Measurements from ENCODE around the gene SERGEF. TPM values are rescaled to one million over a fixed set of nuclear protein-coding genes. Genes with fewer than 3 reads are reported as not detected.
A peak's percentile ranks its signal among the peaks of the same experiment; 100 is the strongest.

Gene SERGEF
- total RNA-seq, 1 experiment from 2014 or later: 31.4 TPM

DNA sequence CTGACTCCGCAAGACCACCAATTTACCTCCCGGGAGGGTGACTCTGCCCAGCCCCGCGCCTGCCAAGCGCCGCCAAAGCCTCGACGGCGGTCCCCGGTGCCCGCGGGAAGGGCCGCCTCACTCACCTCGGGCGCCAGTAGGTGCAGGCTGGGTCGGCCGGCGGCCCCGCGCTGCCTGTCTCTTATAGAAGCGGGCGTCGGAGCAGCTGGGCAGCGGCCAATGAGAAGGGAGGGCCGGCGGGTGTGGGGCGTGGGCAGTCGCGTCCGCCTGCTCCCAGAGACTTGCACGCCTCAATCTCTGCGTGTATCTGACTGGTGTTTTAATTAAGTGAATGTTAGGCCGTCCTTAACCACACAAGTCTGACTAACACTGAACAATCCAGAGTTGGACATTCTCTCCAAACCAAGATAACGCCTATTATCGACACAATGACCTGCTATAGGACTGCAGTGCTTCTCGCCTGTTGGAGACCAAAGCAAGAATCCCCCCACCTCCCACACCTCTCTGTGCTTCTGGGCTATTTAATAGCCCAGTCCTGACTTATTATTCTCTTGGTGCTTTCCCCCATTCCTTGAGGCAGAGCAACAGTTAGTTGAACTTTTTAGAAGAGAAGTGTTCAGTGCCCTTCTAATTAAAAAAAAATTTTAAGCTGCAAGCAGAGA is 33.4 kb upstream of the SERGEF start, which contains the start of gene TPH1:
TPH1 (minus strand) TSS at position 154 of the 662 bp plus-strand sequence. CDS start 5,507 bp downstream, outside the sequence.
- Histone ChIP-seq H2AFZ (ENCODE audit: low read length) (peak within 1 kb of the TSS; percentile 79), H3K56ac (ENCODE audit: insufficient read length, low read depth, low read length) (no peak within 1 kb of the TSS), H3K79me1 (ENCODE audit: insufficient read depth, low read depth, low read length, poor library complexity, severe bottlenecking) (no peaks in the 10 kb centered on the region), H3K27me3 (ENCODE audit: insufficient read depth, low read length) (peaks cover 6% of the 10 kb centered on the region; the same call in 1 of the 2 replicates), H3K23ac (ENCODE audit: insufficient read length, low read depth, low read length) (no peak within 1 kb of the TSS), H3K23me2 (ENCODE audit: insufficient read length, low read depth, low read length, poor library complexity, severe bottlenecking) (no peaks in the 10 kb centered on the region), H3K79me2 (ENCODE audit: insufficient read depth, low read length) (no peaks in the 10 kb centered on the region), H2BK12ac (ENCODE audit: insufficient read length, low read depth, low read length) (no peak within 1 kb of the TSS), H4K20me1 (ENCODE audit: control insufficient read depth, insufficient read depth, insufficient read length) (no peaks in the 10 kb centered on the region), H3K4ac (ENCODE audit: low read depth, low read length) (no peak within 1 kb of the TSS), H3K9ac (ENCODE audit: extremely low read depth, insufficient read length, low read length) (peak within 1 kb of the TSS; percentile 43), H3K9me3 (ENCODE audit: control insufficient read depth, low read depth, low read length) (no peaks in the 10 kb centered on the region), H2BK120ac (ENCODE audit: low read depth, low read length, poor library complexity, severe bottlenecking) (no peak within 1 kb of the TSS), H2AK5ac (ENCODE audit: insufficient read length, low read length) (no peak within 1 kb of the TSS), H3K14ac (ENCODE audit: insufficient read depth, low read length) (no peak within 1 kb of the TSS), H4K91ac (ENCODE audit: insufficient read length, low read depth, low read length) (no peak within 1 kb of the TSS), H3K18ac (ENCODE audit: insufficient read length, low read depth, low read length) (no peak within 1 kb of the TSS), H3K4me1 (ENCODE audit: insufficient read depth, low read length) (no peaks in the 10 kb centered on the region), H2BK15ac (ENCODE audit: low read depth, low read length) (no peak within 1 kb of the TSS), H3T11ph (ENCODE audit: low read length) (no peak within 1 kb of the TSS), H2BK5ac (ENCODE audit: insufficient read length, low read length) (no peak within 1 kb of the TSS), H4K5ac (ENCODE audit: insufficient read length, low read depth, low read length) (no peak within 1 kb of the TSS), H2BK20ac (ENCODE audit: low read depth, low read length, poor library complexity, severe bottlenecking) (no peak within 1 kb of the TSS), H4K8ac (replicated peaks; ENCODE audit: insufficient read length, low read depth, low read length) (no peak within 1 kb of the TSS), H3K4me2 (ENCODE audit: insufficient read depth, insufficient read length, low read length) (peak within 1 kb of the TSS; percentile 84), H3K27ac (ENCODE audit: insufficient read length, low read depth, low read length) (no peak within 1 kb of the TSS)
- peak; percentile 76 for DNase-seq
- no CpG with 5 or more reads among the region's 36 CpGs for WGBS (ENCODE audit: extremely low coverage, insufficient read length, low lambda C conversion rate)
- no peaks in the 10 kb centered on the region for H3K36me3 Mint-ChIP-seq (ENCODE audit: insufficient read depth in 1 of 3, low read depth in 3 of 3)
- peaks cover 62% of the 10 kb centered on the region for H3K27me3 Mint-ChIP-seq (ENCODE audit: low read depth)
- no peak within 1 kb of the TSS for H3K27ac Mint-ChIP-seq
- H3K4me1 Mint-ChIP-seq: peaks cover 6 to 8% of the 10 kb centered on the region in 2 experiments
- TF ChIP-seq, protein P1, sequence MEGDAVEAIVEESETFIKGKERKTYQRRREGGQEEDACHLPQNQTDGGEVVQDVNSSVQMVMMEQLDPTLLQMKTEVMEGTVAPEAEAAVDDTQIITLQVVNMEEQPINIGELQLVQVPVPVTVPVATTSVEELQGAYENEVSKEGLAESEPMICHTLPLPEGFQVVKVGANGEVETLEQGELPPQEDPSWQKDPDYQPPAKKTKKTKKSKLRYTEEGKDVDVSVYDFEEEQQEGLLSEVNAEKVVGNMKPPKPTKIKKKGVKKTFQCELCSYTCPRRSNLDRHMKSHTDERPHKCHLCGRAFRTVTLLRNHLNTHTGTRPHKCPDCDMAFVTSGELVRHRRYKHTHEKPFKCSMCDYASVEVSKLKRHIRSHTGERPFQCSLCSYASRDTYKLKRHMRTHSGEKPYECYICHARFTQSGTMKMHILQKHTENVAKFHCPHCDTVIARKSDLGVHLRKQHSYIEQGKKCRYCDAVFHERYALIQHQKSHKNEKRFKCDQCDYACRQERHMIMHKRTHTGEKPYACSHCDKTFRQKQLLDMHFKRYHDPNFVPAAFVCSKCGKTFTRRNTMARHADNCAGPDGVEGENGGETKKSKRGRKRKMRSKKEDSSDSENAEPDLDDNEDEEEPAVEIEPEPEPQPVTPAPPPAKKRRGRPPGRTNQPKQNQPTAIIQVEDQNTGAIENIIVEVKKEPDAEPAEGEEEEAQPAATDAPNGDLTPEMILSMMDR (conservative IDR thresholded peaks at IDR 0.05): no peak
- H3K9me3 Mint-ChIP-seq: no peaks in the 10 kb centered on the region
- peak within 1 kb of the TSS; percentile 43 to 61 for H3K4me3 Mint-ChIP-seq
